Transverse colon (tissue), 4 donors: ENCODE results near the gene SCMH1.

Experiments
- CTCF ChIP-seq, 5 experiments: fragments of 200-600 bp in 3 of 5; fragments of 450-650 bp in 2 of 5; sonication (generic) in 3 of 5; IDR thresholded peaks; 1 replicate in 2 of 5; 2 replicates in 3 of 5; pipeline ENCODE4 v1.5.1; 2016 to 2017; ENCODE audit warnings: antibody characterized with exemption in 5 of 5, inconsistent platforms in 3 of 5, mild to moderate bottlenecking in 2 of 5, moderate library complexity in 1 of 5
- POLR2A ChIP-seq: fragments of 450-650 bp; IDR thresholded peaks from one replicate; pipeline ENCODE4 v1.6.1; 2016; ENCODE audit warnings: antibody characterized with exemption, mild to moderate bottlenecking, moderate library complexity
- POLR2AphosphoS5 ChIP-seq, 3 donors: sonication (generic); formaldehyde crosslinking; IDR thresholded peaks; one replicate each; pipeline ENCODE4 v1.6.1; 2016; ENCODE audit warnings: antibody characterized with exemption in 3 of 3

GRCh38 chr1:41015281-41015896, 226.7 kb downstream of the SCMH1 start:
- TF ChIP-seq CTCF (IDR thresholded peaks at IDR 0.05), result no peak
- TF ChIP-seq POLR2A, result no peak
- no peak for TF ChIP-seq POLR2AphosphoS5 (IDR thresholded peaks at IDR 0.05)
